Measurements from ENCODE around the gene NLRP9. TPM values are rescaled to one million over a fixed set of nuclear protein-coding genes. Genes with fewer than 3 reads are reported as not detected.
A peak's percentile ranks its signal among the peaks of the same experiment; 100 is the strongest.

The NLRP9 gene
- total RNA-seq, 4 donors from 2014 or later: not detected

DNA sequence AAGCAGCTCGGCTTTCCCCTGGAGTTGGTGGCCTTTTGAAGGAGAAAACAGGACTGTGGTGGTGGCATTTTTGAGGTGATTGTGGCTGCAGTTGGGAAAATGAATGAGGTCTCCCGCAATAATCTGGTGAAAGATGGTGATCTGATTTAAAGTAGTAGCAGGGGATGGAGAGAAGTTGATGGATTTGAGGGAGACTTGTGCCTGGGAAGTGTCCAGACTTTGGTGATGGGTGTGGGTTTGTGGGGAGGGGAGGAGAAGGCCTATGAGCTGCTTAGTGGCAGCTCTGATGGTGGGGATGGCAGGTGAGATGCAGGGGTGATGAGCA, 67.2 kb downstream of the NLRP9 start:
- intact Hi-C loops (cut with DNase I; ENCODE audit: low total_unique reads) (no loop called here), in situ Hi-C loops (cut with MboI; ENCODE audit: low pct_ligation_motif_present in 1 of 4, low pct_unique_long_range_greater_than_20kb in 1 of 4, low sequenced_read_pairs in 3 of 4) (no loop called here)
- no peak for TF ChIP-seq POLR2A (IDR thresholded peaks at IDR 0.05)
- Histone ChIP-seq H3K27me3 (no peaks in the 10 kb centered on the region), H3K27ac (no peak overlapping the region), H3K36me3 (peaks cover 0 to 36% (median 15%) of the 10 kb centered on the region in 4 donors), H3K4me1 (peaks cover 6 to 18% (median 13%) of the 10 kb centered on the region in 4 donors), H3K9me3 (no peaks in the 10 kb centered on the region), H3K4me3 (no peak overlapping the region)
- WGBS, 2 donors (ENCODE audit: low coverage in 1 of 2): 62% methylated on average over 2 of the region's 2 CpGs; no CpG with 5 or more reads in 1 of the 2 donors
- no peak for DNase-seq

DNA sequence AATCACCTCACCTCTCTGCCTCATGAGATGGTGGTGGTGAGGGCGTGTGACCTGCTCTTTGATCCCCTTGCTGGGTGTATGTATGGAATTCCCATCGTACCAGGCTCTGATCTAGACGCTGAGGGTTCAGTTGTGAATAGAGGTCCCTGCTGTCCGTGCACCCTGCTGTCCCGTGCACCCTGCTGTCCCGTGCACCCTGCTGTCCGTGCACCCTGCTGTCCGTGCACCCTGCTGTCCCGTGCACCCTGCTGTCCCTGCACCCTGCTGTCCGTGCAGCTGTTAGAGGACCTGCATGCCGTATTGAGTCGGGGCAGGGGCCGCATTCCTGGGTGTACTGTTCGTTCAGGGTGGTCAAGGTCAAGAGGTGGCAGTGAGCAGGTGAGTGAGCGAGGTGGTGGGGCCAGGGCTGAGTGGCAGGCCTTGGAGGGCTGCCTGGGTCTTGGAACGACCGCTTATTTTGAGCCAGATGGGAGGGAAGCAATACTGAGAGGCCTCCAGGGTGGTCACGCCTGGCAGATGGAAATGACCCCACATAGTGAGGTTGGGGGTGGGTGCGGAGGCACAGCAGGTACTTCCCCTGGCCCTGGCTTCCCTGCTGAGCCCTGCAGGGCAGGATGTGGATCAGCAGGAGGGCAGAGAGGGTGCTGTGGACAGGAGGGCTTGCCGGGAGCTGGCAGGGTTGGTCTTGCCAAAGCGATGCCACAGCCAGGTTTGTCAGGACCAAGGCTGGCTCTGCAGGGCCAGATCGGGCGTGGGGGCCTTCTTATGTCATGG, 67.7 kb downstream of the NLRP9 start:
- in situ Hi-C loops (cut with MboI; ENCODE audit: low pct_ligation_motif_present in 1 of 4, low pct_unique_long_range_greater_than_20kb in 1 of 4, low sequenced_read_pairs in 3 of 4): no loop called here
- DNase-seq: no peak
- H3K27me3 ChIP-seq: no peaks in the 10 kb centered on the region
- 82 to 87% methylated on average over 7 to 23 of the region's 23 CpGs for WGBS, 2 donors (ENCODE audit: low coverage in 1 of 2)
- H3K27ac ChIP-seq: no peak overlapping the region
- no peak overlapping the region for H3K4me3 ChIP-seq
- H3K9me3 ChIP-seq: no peaks in the 10 kb centered on the region
- intact Hi-C loops (cut with DNase I; ENCODE audit: low total_unique reads): no loop called here
- TF ChIP-seq POLR2A (IDR thresholded peaks at IDR 0.05) (no peak), EP300 (IDR thresholded peaks at IDR 0.05; ENCODE audit: low read depth) (no peak)
- H3K4me1 ChIP-seq: peaks cover 5 to 14% (median 8%) of the 10 kb centered on the region in 4 donors
- peaks cover 0 to 36% (median 17%) of the 10 kb centered on the region in 4 donors for H3K36me3 ChIP-seq

- in situ Hi-C loops (cut with MboI; ENCODE audit: low pct_ligation_motif_present in 1 of 4, low pct_unique_long_range_greater_than_20kb in 1 of 4, low sequenced_read_pairs in 3 of 4) (no loop called here), intact Hi-C loops (cut with DNase I; ENCODE audit: low total_unique reads) (no loop called here)
- peaks cover 4 to 13% (median 7%) of the 10 kb centered on the region in 4 donors for H3K4me1 ChIP-seq
- TF ChIP-seq POLR2A (IDR thresholded peaks at IDR 0.05) (no peak), POLR2AphosphoS5 (IDR thresholded peaks at IDR 0.05) (no peak), EP300 (IDR thresholded peaks at IDR 0.05; ENCODE audit: low read depth) (no peak), CTCF (IDR thresholded peaks at IDR 0.05) (no peak)
- no peak for DNase-seq
- H3K27me3 ChIP-seq: no peaks in the 10 kb centered on the region
- H3K27ac ChIP-seq: no peak overlapping the region
- no peaks in the 10 kb centered on the region for H3K9me3 ChIP-seq
- H3K36me3 ChIP-seq: peaks cover 0 to 38% (median 18%) of the 10 kb centered on the region in 4 donors
- WGBS, 2 donors (ENCODE audit: low coverage in 1 of 2): 85 to 91% methylated on average over 5 to 43 of the region's 43 CpGs
- H3K4me3 ChIP-seq: no peak overlapping the region
Observed at GRCh38 chr19:55669418-55670279, 68.6 kb downstream of the NLRP9 start.

- Histone ChIP-seq H3K9me3 (no peaks in the 10 kb centered on the region), H3K27ac (peak overlapping the region in 1 of 4 donors; percentile 2), H3K4me3 (no peak overlapping the region), H3K36me3 (peaks cover 0 to 45% (median 23%) of the 10 kb centered on the region in 4 donors), H3K4me1 (peaks cover 0 to 5% (median 2%) of the 10 kb centered on the region in 4 donors), H3K27me3 (no peaks in the 10 kb centered on the region)
- intact Hi-C loops (cut with DNase I; ENCODE audit: low total_unique reads): no loop called here
- 87% methylated on average over 30 of the region's 30 CpGs; no CpG with 5 or more reads in 1 of the 2 donors for WGBS, 2 donors (ENCODE audit: low coverage in 1 of 2)
- in situ Hi-C loops (cut with MboI; ENCODE audit: low pct_ligation_motif_present in 1 of 4, low pct_unique_long_range_greater_than_20kb in 1 of 4, low sequenced_read_pairs in 3 of 4): no loop called here
- DNase-seq: no peak
- TF ChIP-seq EP300 (IDR thresholded peaks at IDR 0.05; ENCODE audit: low read depth) (no peak), POLR2AphosphoS5 (IDR thresholded peaks at IDR 0.05) (no peak), POLR2A (IDR thresholded peaks at IDR 0.05) (no peak), CTCF (IDR thresholded peaks at IDR 0.05) (no peak)
Observed at GRCh38 chr19:55668603-55669348, 69.4 kb downstream of the NLRP9 start.

Data from transverse colon (tissue), 4 donors.